MCF 10A (cell line): ENCODE data around the gene PPFIA4. TPM values are rescaled to one million over a fixed set of nuclear protein-coding genes. Genes with fewer than 3 reads are reported as not detected.
A peak's percentile ranks its signal among the peaks of the same experiment; 100 is the strongest.

Source experiments
- BruUV-seq: library from RNA; stranded (reverse); fragments of 400-500 nt; replicated peaks from 2 replicates; lab custom pipeline; 2021; lab: Mats Ljungman, UMichigan
- CTCF ChIA-PET: fragments of 300-600 bp; sonication (Branson Sonifier 250); formaldehyde crosslinking; extraction: SDS; loops from one replicate; lab custom pipeline; 2021; ENCODE audit warnings: antibody characterized with exemption, inconsistent platforms; lab: Yijun Ruan, JAX
- POLR2A ChIA-PET: fragments of 300-600, 350-650 bp; sonication (Branson Sonifier 250); formaldehyde crosslinking; extraction: SDS; loops from one replicate; lab custom pipeline; 2020; ENCODE audit warnings: antibody characterized with exemption, inconsistent platforms; lab: Yijun Ruan, JAX
- DNase-seq: peaks from one replicate; pipeline ENCODE4 v3.0.0-alpha.2; 2018; ENCODE audit not compliant: unreplicated experiment
- H3K27ac Mint-ChIP-seq: one replicate; pipeline ENCODE4 v1.8.0; 2022; ENCODE audit warnings: mild to moderate bottlenecking, low read depth, mixed read lengths; ENCODE audit not compliant: unreplicated experiment
- H3K27me3 Mint-ChIP-seq: one replicate; pipeline ENCODE4 v1.8.0; 2022; ENCODE audit warnings: mixed read lengths; ENCODE audit not compliant: insufficient read depth, unreplicated experiment
- H3K36me3 Mint-ChIP-seq: one replicate; pipeline ENCODE4 v1.8.0; 2022; ENCODE audit warnings: mild to moderate bottlenecking, moderate library complexity, mixed read lengths; ENCODE audit not compliant: insufficient read depth, unreplicated experiment
- H3K4me1 Mint-ChIP-seq: one replicate; pipeline ENCODE4 v1.8.0; 2022; ENCODE audit warnings: mixed read lengths; ENCODE audit not compliant: insufficient read depth, unreplicated experiment
- H3K4me3 Mint-ChIP-seq: one replicate; pipeline ENCODE4 v1.8.0; 2022; ENCODE audit warnings: mild to moderate bottlenecking, moderate library complexity, mixed read lengths; ENCODE audit not compliant: unreplicated experiment
- H3K9me3 Mint-ChIP-seq: one replicate; pipeline ENCODE4 v1.8.0; 2022; ENCODE audit warnings: mixed read lengths; ENCODE audit not compliant: unreplicated experiment
- CTCF ChIP-seq: fragments of 200-600 bp; IDR thresholded peaks from one replicate; pipeline ENCODE4 v1.8.0; 2022; ENCODE audit warnings: antibody characterized with exemption, mild to moderate bottlenecking; ENCODE audit not compliant: unreplicated experiment
- intact Hi-C: fragments of 100-400 bp; cut with micrococcal nuclease; formaldehyde crosslinking; loops from 2 replicates; pipeline ENCODE4 v1.14.1; 2022
- total RNA-seq: library from RNA; stranded (reverse); gene quantifications from 2 replicates; pipeline ENCODE4 v1.2.3, GENCODE V29; 2022

PPFIA4 gene
- total RNA-seq, 1 experiment from 2014 or later: 0.16 TPM

DNA sequence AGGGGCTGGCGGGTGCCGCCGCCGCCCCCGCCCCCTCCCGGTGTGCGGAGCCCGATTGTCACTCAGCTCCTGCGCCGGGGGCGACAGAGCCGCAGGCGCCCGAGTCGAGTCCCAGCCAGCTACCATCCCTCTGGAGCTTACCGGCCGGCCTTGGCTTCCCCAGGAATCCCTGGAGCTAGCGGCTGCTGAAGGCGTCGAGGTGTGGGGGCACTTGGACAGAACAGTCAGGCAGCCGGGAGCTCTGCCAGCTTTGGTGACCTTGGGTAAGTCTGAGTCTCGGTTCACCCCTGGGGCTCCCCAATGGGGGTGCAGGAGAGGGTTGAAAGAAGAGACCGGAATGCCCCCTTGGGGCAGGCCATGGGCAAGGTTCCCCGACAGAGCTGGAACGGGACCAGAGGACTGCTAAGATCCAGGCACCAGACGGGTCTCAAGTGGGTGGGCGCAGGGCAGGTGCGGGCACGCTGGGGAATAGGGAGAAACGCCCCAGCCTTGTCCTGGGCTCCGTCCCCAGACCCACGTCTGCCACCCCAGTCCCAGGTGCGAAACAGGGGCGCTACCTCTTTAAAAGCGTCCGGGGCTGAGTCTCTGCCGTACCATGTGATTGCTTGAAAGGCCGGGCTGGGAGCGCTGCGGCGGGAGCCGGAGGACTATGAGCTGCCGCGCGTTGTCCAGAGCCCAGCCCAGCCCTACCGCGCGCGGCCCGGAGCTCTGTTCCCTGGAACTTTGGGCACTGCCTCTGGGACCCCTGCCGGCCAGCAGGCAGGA lies 101.6 kb downstream of the PPFIA4 start, which contains the start of gene ADORA1:
TSS of gene ADORA1 (plus strand) at position 61 of the 765 bp plus-strand sequence. CDS start 1,116 bp downstream, outside the sequence.
- peak within 1 kb of the TSS; percentile 72 for H3K4me3 Mint-ChIP-seq
- peaks cover 13% of the 10 kb centered on the region for H3K27me3 Mint-ChIP-seq
- peak within 1 kb of the TSS; percentile 21 for H3K27ac Mint-ChIP-seq
- CTCF ChIA-PET: interaction anchor here (0.5 to 10.9 kb wide), 18 partner anchors 8 to 337 kb away, joined by 3 to 103 read pairs (median 4); partner anchors contain the start of gene MYBPH
- intact Hi-C loops: loop anchor here (2.0 kb wide), 1 partner anchor 25 kb away; no protein-coding TSS in a partner anchor
- H3K36me3 Mint-ChIP-seq: no peaks in the 10 kb centered on the region
- DNase-seq: peak; percentile 87
- no peaks in the 10 kb centered on the region for H3K9me3 Mint-ChIP-seq
- POLR2A ChIA-PET: interaction anchor here (0.6 to 2.2 kb wide), 7 partner anchors 9 to 88 kb away, joined by 3 to 17 read pairs (median 3); no protein-coding TSS in a partner anchor
- peaks cover 18% of the 10 kb centered on the region for H3K4me1 Mint-ChIP-seq
- no peak for TF ChIP-seq CTCF
- no TSS peak for BruUV-seq

DNA sequence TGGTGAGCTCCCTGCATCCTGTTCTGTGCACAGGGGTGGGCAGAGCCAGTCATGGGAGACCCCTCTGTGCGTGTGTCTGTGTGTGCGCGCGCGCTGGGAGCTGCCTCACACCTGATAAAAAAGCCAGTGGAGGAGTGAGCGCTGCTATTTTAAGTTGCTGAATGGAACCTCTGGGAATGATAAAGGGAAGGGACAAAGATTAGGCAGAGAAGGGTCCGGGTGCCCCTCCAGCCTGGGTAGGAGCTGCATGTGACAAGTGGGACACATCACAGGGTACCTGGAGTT lies 102.1 kb downstream of the PPFIA4 start:
- H3K4me3 Mint-ChIP-seq: peak overlapping the region; percentile 72
- no peak for DNase-seq
- TF ChIP-seq CTCF: no peak
- H3K36me3 Mint-ChIP-seq: no peaks in the 10 kb centered on the region
- H3K27ac Mint-ChIP-seq: no peak overlapping the region
- H3K4me1 Mint-ChIP-seq: peaks cover 18% of the 10 kb centered on the region
- intact Hi-C loops: loop anchor here (2.0 kb wide), 1 partner anchor 24 kb away; no protein-coding TSS in a partner anchor
- CTCF ChIA-PET: interaction anchor here (0.5 to 10.9 kb wide), 15 partner anchors 8 to 337 kb away, joined by 3 to 103 read pairs (median 4); no protein-coding TSS in a partner anchor
- H3K9me3 Mint-ChIP-seq: no peaks in the 10 kb centered on the region
- BruUV-seq: no TSS peak
- POLR2A ChIA-PET: interaction anchor here (0.6 to 2.2 kb wide), 7 partner anchors 9 to 89 kb away, joined by 3 to 17 read pairs (median 3); no protein-coding TSS in a partner anchor
- H3K27me3 Mint-ChIP-seq: peaks cover 12% of the 10 kb centered on the region

Other genes starting within 250 kb of the PPFIA4 start
- gene KDM5B, start 218.1 kb upstream of the PPFIA4 start, total RNA-seq: 180 and 203 TPM in 2 replicates
- 3.2 and 5.4 TPM in 2 replicates for gene PCAT6, start 215.5 kb upstream of the PPFIA4 start, total RNA-seq
- 11.2 and 13.5 TPM in 2 replicates for gene RABIF, start 137.3 kb upstream of the PPFIA4 start, total RNA-seq
- gene KLHL12, start 99.3 kb upstream of the PPFIA4 start, total RNA-seq: 51.0 and 59.0 TPM in 2 replicates
- gene ADIPOR1, start 68.2 kb upstream of the PPFIA4 start, total RNA-seq: 157 and 168 TPM in 2 replicates
- 41.3 and 52.7 TPM in 2 replicates for gene CYB5R1, start 59.2 kb upstream of the PPFIA4 start, total RNA-seq
- 104 and 108 TPM in 2 replicates for gene TMEM183A, start 19.1 kb upstream of the PPFIA4 start, total RNA-seq
- gene MYOG, start 59.5 kb downstream of the PPFIA4 start, total RNA-seq: not detected in 2 replicates
- gene ADORA1, start 101.2 kb downstream of the PPFIA4 start, total RNA-seq: 0.26 and 0.34 TPM in 2 replicates
- not detected in 2 replicates for gene MYBPH, start 149.3 kb downstream of the PPFIA4 start, total RNA-seq
- 0.75 and 0.88 TPM in 2 replicates for gene CHI3L1, start 160.2 kb downstream of the PPFIA4 start, total RNA-seq
- not detected in 2 replicates for gene CHIT1, start 203.2 kb downstream of the PPFIA4 start, total RNA-seq